Neural progenitor cell (in vitro differentiated cells): Measurements from ENCODE around the gene TMPRSS6.

Experiments
- EZH2 ChIP-seq: fragments of 200-600 bp; sonication (generic); IDR thresholded peaks from 2 replicates; pipeline ENCODE4 v1.6.1; 2017; ENCODE audit warnings: antibody characterized with exemption, mild to moderate bottlenecking, moderate library complexity
- TF ChIP-seq, protein P1 (sequence below): fragments of 200-600 bp; sonication (generic); IDR thresholded peaks from 2 replicates; pipeline ENCODE4 v1.5.1; 2017; ENCODE audit warnings: antibody characterized with exemption, mild to moderate bottlenecking

- no peak for TF ChIP-seq EZH2
- TF ChIP-seq, protein P1, sequence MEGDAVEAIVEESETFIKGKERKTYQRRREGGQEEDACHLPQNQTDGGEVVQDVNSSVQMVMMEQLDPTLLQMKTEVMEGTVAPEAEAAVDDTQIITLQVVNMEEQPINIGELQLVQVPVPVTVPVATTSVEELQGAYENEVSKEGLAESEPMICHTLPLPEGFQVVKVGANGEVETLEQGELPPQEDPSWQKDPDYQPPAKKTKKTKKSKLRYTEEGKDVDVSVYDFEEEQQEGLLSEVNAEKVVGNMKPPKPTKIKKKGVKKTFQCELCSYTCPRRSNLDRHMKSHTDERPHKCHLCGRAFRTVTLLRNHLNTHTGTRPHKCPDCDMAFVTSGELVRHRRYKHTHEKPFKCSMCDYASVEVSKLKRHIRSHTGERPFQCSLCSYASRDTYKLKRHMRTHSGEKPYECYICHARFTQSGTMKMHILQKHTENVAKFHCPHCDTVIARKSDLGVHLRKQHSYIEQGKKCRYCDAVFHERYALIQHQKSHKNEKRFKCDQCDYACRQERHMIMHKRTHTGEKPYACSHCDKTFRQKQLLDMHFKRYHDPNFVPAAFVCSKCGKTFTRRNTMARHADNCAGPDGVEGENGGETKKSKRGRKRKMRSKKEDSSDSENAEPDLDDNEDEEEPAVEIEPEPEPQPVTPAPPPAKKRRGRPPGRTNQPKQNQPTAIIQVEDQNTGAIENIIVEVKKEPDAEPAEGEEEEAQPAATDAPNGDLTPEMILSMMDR, result no peak
Measured at GRCh38 chr22:37075046-37075445, 34.5 kb downstream of the TMPRSS6 start.
